Measurements from ENCODE around the gene CNN3. TPM values are rescaled to one million over a fixed set of nuclear protein-coding genes. Genes with fewer than 3 reads are reported as not detected.

Gene CNN3
- total RNA-seq, 3 donors from 2014 or later (not counting 1 experiment from before 2014, with no cell fraction given), result 0.55 to 1.7 (median 0.96) TPM

DNA sequence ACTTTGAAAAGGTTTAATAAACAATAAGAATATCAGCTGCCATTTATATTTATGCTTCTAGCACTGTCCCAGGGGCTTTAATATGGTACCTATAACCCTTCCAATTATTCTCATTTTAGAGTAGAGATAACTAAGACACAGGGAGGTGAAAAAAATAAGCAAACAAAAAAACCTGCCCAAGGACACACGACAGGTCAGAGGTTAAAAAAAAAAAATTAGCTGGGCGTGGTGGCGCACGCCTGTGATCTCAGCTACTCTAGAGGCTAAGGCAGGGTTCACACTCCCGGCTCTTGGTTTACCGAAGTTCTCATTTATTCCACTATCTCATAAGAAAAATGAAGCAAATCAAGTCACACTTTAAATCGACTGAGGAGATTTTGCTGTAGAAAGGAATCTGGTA is 34.7 kb upstream of the CNN3 start:
- no peaks in the 10 kb centered on the region for H3K27me3 ChIP-seq (ENCODE audit: control insufficient read depth, insufficient read depth, low read length)
- Mint-ChIP-seq H3K36me3 (no peaks in the 10 kb centered on the region), H3K9me3 (no peaks in the 10 kb centered on the region), H3K4me1 (peaks cover 9% of the 10 kb centered on the region in 2 donors), H3K4me3 (peak overlapping the region; percentile 95), H3K27me3 (ENCODE audit: low read depth in 2 of 2) (no peaks in the 10 kb centered on the region), H3K27ac (peak overlapping the region in 1 of 2 donors; percentile 83)
- WGBS (ENCODE audit: insufficient coverage), result 96% methylated on average over 4 of the region's 7 CpGs
- TF ChIP-seq, protein P1, sequence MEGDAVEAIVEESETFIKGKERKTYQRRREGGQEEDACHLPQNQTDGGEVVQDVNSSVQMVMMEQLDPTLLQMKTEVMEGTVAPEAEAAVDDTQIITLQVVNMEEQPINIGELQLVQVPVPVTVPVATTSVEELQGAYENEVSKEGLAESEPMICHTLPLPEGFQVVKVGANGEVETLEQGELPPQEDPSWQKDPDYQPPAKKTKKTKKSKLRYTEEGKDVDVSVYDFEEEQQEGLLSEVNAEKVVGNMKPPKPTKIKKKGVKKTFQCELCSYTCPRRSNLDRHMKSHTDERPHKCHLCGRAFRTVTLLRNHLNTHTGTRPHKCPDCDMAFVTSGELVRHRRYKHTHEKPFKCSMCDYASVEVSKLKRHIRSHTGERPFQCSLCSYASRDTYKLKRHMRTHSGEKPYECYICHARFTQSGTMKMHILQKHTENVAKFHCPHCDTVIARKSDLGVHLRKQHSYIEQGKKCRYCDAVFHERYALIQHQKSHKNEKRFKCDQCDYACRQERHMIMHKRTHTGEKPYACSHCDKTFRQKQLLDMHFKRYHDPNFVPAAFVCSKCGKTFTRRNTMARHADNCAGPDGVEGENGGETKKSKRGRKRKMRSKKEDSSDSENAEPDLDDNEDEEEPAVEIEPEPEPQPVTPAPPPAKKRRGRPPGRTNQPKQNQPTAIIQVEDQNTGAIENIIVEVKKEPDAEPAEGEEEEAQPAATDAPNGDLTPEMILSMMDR (IDR thresholded peaks at IDR 0.05), result no peak
- peaks cover 11% of the 10 kb centered on the region for H3K4me1 ChIP-seq (ENCODE audit: control insufficient read depth, insufficient read depth, low read length)
- intact Hi-C loops (cut with micrococcal nuclease), result loop anchor here (10.0 kb wide), 1 partner anchor 113 kb away; the partner anchor contains the start of gene ALG14
- DNase-seq, result no peak
- no peak overlapping the region for H3K4me3 ChIP-seq (ENCODE audit: low read length)
- H3K27ac ChIP-seq (ENCODE audit: low read length), result no peak overlapping the region
- no peak for ATAC-seq
- no peaks in the 10 kb centered on the region for H3K36me3 ChIP-seq (ENCODE audit: control insufficient read depth, insufficient read depth, low read length)
- no peaks in the 10 kb centered on the region for H3K9me3 ChIP-seq (ENCODE audit: control insufficient read depth, insufficient read depth, low read length)

DNA sequence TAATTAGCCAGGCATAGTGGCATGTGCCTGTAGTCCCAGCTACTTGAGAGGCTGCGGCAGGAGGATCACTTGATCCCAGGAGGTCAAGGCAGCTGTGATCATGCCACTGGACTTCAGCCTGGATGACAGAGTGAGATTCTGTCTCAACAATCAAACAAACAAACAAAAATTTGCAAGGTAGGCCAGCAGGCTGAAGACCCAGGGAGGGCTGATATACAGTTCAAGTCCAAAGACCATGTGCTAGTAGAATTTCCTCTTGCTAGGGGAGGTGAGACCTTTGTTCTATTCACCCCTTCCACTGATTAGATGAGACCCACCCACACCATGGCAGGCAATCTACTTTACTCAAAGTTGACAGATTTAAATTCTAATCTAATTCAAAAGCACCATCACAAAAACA is 31.2 kb upstream of the CNN3 start:
- 96% methylated on average over 1 of the region's 1 CpG for WGBS (ENCODE audit: insufficient coverage)
- intact Hi-C loops (cut with micrococcal nuclease), result no loop called here
- peaks cover 7 to 8% of the 10 kb centered on the region in 2 donors for H3K4me1 Mint-ChIP-seq
- no peak overlapping the region for H3K4me3 Mint-ChIP-seq
- no peaks in the 10 kb centered on the region for H3K9me3 Mint-ChIP-seq
- no peak overlapping the region for H3K27ac ChIP-seq (ENCODE audit: low read length)
- TF ChIP-seq, protein P1 (IDR thresholded peaks at IDR 0.05), result no peak
- H3K27ac Mint-ChIP-seq, result no peak overlapping the region
- no peak overlapping the region for H3K4me3 ChIP-seq (ENCODE audit: low read length)
- H3K27me3 Mint-ChIP-seq (ENCODE audit: low read depth in 2 of 2), result no peaks in the 10 kb centered on the region
- H3K36me3 Mint-ChIP-seq, result no peaks in the 10 kb centered on the region
- no peak for DNase-seq
- H3K36me3 ChIP-seq (ENCODE audit: control insufficient read depth, insufficient read depth, low read length), result no peaks in the 10 kb centered on the region
- no peaks in the 10 kb centered on the region for H3K27me3 ChIP-seq (ENCODE audit: control insufficient read depth, insufficient read depth, low read length)
- H3K9me3 ChIP-seq (ENCODE audit: control insufficient read depth, insufficient read depth, low read length), result no peaks in the 10 kb centered on the region
- peaks cover 3% of the 10 kb centered on the region for H3K4me1 ChIP-seq (ENCODE audit: control insufficient read depth, insufficient read depth, low read length)
- ATAC-seq, result no peak

DNA sequence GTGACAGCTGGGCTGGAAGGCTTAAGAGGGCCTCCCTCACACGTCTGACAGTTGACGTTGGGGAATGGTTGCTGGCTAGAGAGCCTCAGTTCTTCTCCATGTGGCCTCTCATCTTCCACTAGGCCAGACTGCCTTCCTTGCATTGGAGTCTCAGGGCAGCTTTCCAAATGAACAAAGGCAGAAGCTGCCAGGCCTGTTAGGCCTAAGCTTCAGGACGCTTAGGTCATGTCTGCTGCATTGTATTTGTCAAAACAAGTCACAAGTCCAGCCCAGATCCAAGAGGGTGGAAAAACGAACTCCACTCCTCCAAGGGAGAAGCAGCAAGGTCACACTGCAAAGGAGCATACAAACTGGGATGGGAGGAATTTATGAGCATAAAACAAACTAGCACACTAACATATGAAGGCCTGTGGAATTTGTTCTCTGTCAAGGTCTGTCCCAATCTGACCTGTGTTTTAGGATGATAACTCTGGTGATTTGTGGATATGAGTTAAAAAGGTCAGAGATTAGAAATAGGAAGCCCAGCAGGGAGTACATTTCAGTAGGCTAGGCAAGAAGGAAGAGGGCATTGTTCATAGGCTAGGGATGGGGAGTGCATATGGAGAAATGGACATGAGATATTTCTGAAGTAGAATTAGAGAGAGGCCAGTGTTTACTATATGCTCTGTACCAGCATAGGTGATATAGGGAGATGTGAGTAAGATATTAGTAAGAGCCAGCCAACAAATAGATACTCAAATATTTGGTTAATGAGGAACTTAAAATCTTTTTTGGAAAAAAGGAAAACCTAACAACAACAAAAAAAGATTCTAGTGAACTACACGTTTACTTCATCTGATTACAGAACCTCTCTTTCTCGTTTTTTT is 29.1 kb upstream of the CNN3 start:
- Histone ChIP-seq H3K36me3 (ENCODE audit: control insufficient read depth, insufficient read depth, low read length) (no peaks in the 10 kb centered on the region), H3K27ac (ENCODE audit: low read length) (no peak overlapping the region), H3K4me1 (ENCODE audit: control insufficient read depth, insufficient read depth, low read length) (no peaks in the 10 kb centered on the region), H3K27me3 (ENCODE audit: control insufficient read depth, insufficient read depth, low read length) (no peaks in the 10 kb centered on the region), H3K9me3 (ENCODE audit: control insufficient read depth, insufficient read depth, low read length) (no peaks in the 10 kb centered on the region), H3K4me3 (ENCODE audit: low read length) (no peak overlapping the region)
- TF ChIP-seq, protein P1 (IDR thresholded peaks at IDR 0.05), result no peak
- Mint-ChIP-seq H3K27ac (no peak overlapping the region), H3K9me3 (no peaks in the 10 kb centered on the region), H3K36me3 (no peaks in the 10 kb centered on the region), H3K4me1 (no peaks in the 10 kb centered on the region), H3K4me3 (no peak overlapping the region), H3K27me3 (ENCODE audit: low read depth in 2 of 2) (no peaks in the 10 kb centered on the region)
- intact Hi-C loops (cut with micrococcal nuclease), result no loop called here
- DNase-seq (no peak), ATAC-seq (no peak)
- WGBS (ENCODE audit: insufficient coverage), result 75% methylated on average over 6 of the region's 6 CpGs

All from natural killer cell (primary cell).